H1 (cell line): Measurements from ENCODE around the gene GOLGA7B. TPM values are rescaled to one million over a fixed set of nuclear protein-coding genes. Genes with fewer than 3 reads are reported as not detected.

Experiments used
- CTCF ChIA-PET: fragments of 300-600 bp; sonication (Branson Sonifier 250); formaldehyde crosslinking; loops from one replicate; lab custom pipeline; 2021; ENCODE audit not compliant: partially characterized antibody; lab: Charles Lee
- POLR2A ChIA-PET: fragments of 300-600 bp; sonication (Branson Sonifier 250); formaldehyde crosslinking; loops from one replicate; lab custom pipeline; 2021; ENCODE audit warnings: inconsistent platforms; ENCODE audit not compliant: partially characterized antibody; lab: Charles Lee
- DNase-seq, 2 experiments: peaks; one replicate each; pipeline versions ENCODE4 v3.0.0 to v3.0.0-alpha.2; 2010 to 2022; ENCODE audit warnings: low spot score in 2 of 2, low read depth in 1 of 2, mixed read lengths in 1 of 2
- FAIRE-seq: peaks from 2 replicates; lab custom pipeline; 2011; peaks lifted over from hg19 to GRCh38; lab: Jason Lieb, UNC
- H2AFZ ChIP-seq: 2 replicates; pipeline ENCODE4 v1.8.1; 2012; ENCODE audit warnings: low read length, inconsistent platforms
- H2AK5ac ChIP-seq: 2 replicates; pipeline ENCODE4 v1.6.1; 2013; ENCODE audit warnings: low read depth, low read length
- H2BK120ac ChIP-seq: replicated peaks from 2 replicates; pipeline ENCODE3; 2013; ENCODE audit warnings: low read depth, low read length, inconsistent platforms
- H2BK12ac ChIP-seq: 2 replicates; pipeline ENCODE4 v1.6.1; 2013; ENCODE audit warnings: low read depth, low read length
- H2BK15ac ChIP-seq: 2 replicates; pipeline ENCODE4 v1.6.1; 2013; ENCODE audit warnings: low read length
- H2BK20ac ChIP-seq: 2 replicates; pipeline ENCODE4 v1.6.1; 2013; ENCODE audit warnings: low read length
- H2BK5ac ChIP-seq: 2 replicates; pipeline ENCODE4 v1.6.1; 2013; ENCODE audit warnings: low read depth, low read length
- H3K14ac ChIP-seq: 2 replicates; pipeline ENCODE4 v1.6.1; 2013; ENCODE audit warnings: inconsistent platforms; ENCODE audit not compliant: insufficient read length
- H3K18ac ChIP-seq: 2 replicates; pipeline ENCODE4 v1.6.1; 2013; ENCODE audit warnings: low read length; ENCODE audit errors: extremely low read depth
- H3K23ac ChIP-seq: 2 replicates; pipeline ENCODE4 v1.6.1; 2013; ENCODE audit warnings: inconsistent platforms; ENCODE audit not compliant: insufficient read length
- H3K23me2 ChIP-seq: 2 replicates; pipeline ENCODE4 v1.6.1; 2013; ENCODE audit warnings: low read depth, low read length
- H3K27ac ChIP-seq: 2 replicates; pipeline ENCODE4 v1.6.1; 2011; ENCODE audit warnings: low read depth, low read length, inconsistent platforms
- H3K27me3 ChIP-seq, 4 experiments: replicated peaks in 1 of 4; 1 replicate in 1 of 4; 2 replicates in 3 of 4; pipeline versions ENCODE4 v1.6.1 to v1.8.1; 2011 to 2013; ENCODE audit warnings: low read length in 3 of 4, mild to moderate bottlenecking in 3 of 4, inconsistent platforms in 2 of 4, mixed read lengths in 2 of 4, moderate library complexity in 1 of 4; ENCODE audit not compliant: control insufficient read depth in 3 of 4, insufficient read depth in 3 of 4; ENCODE audit errors: extremely low read depth in 1 of 4
- H3K36me3 ChIP-seq, 4 experiments: 2 replicates each; pipeline versions ENCODE4 v1.6.1 to v1.8.1; 2011 to 2013; ENCODE audit warnings: mild to moderate bottlenecking in 4 of 4, low read length in 3 of 4, moderate library complexity in 2 of 4, control low read depth in 1 of 4, inconsistent platforms in 1 of 4; ENCODE audit not compliant: insufficient read depth in 4 of 4, control insufficient read depth in 2 of 4
- H3K4ac ChIP-seq: replicated peaks from 2 replicates; pipeline ENCODE3; 2013; ENCODE audit warnings: low read length, low read depth, mixed read lengths, inconsistent platforms; ENCODE audit not compliant: insufficient read length
- H3K4me1 ChIP-seq, 4 experiments: replicated peaks in 1 of 4; 1 replicate in 1 of 4; 2 replicates in 3 of 4; pipeline versions ENCODE4 v1.6.1 to v1.8.1; 2011 to 2013; ENCODE audit warnings: low read length in 3 of 4, inconsistent platforms in 2 of 4, mixed read lengths in 1 of 4; ENCODE audit not compliant: insufficient read depth in 4 of 4, control insufficient read depth in 3 of 4
- H3K4me2 ChIP-seq, 2 experiments: 2 replicates each; pipeline versions ENCODE4 v1.6.1 to v1.8.1; 2011 to 2013; ENCODE audit warnings: low read depth in 2 of 2, low read length in 2 of 2, control low read depth in 1 of 2, inconsistent platforms in 1 of 2, mild to moderate bottlenecking in 1 of 2; ENCODE audit not compliant: insufficient read depth in 1 of 2
- H3K4me3 ChIP-seq, 4 experiments: fragments of 200-600, 300-600 bp in 1 of 4; sonication (generic), shearing (Covaris generic), sonication (Bioruptor Twin) in 1 of 4; 2 replicates each; pipeline versions ENCODE4 v1.5.1 to v1.8.1; 2011 to 2016; ENCODE audit warnings: low read length in 4 of 4, low read depth in 3 of 4, control low read depth in 2 of 4, inconsistent platforms in 2 of 4, mild to moderate bottlenecking in 2 of 4, mixed read lengths in 1 of 4, moderate library complexity in 1 of 4; ENCODE audit not compliant: insufficient read depth in 2 of 4; ENCODE audit errors: extremely low read depth in 1 of 4
- H3K56ac ChIP-seq: replicated peaks from 2 replicates; pipeline ENCODE3; 2013; ENCODE audit warnings: low read depth, mild to moderate bottlenecking, mixed read lengths, low read length, inconsistent platforms; ENCODE audit not compliant: insufficient read length
- H3K79me1 ChIP-seq: 2 replicates; pipeline ENCODE4 v1.6.1; 2013; ENCODE audit warnings: low read depth, low read length, control low read depth
- H3K79me2 ChIP-seq, 2 experiments: 2 replicates each; pipeline versions ENCODE4 v1.6.1 to v1.8.1; 2012 to 2013; ENCODE audit warnings: low read length in 2 of 2, mild to moderate bottlenecking in 2 of 2, inconsistent platforms in 1 of 2; ENCODE audit not compliant: insufficient read depth in 2 of 2, control insufficient read depth in 1 of 2
- H3K9ac ChIP-seq, 4 experiments: replicated peaks in 1 of 4; 1 replicate in 1 of 4; 2 replicates in 3 of 4; pipeline versions ENCODE4 v1.6.1 to v1.8.1; 2011 to 2013; ENCODE audit warnings: low read depth in 3 of 4, low read length in 3 of 4, control low read depth in 2 of 4, mild to moderate bottlenecking in 2 of 4, moderate library complexity in 2 of 4, inconsistent platforms in 1 of 4; ENCODE audit errors: extremely low read depth in 1 of 4
- H3K9me3 ChIP-seq, 2 experiments: 2 replicates each; pipeline versions ENCODE4 v1.6.1 to v1.8.1; 2012 to 2013; ENCODE audit warnings: mild to moderate bottlenecking in 2 of 2, moderate library complexity in 2 of 2, control low read depth in 1 of 2, inconsistent platforms in 1 of 2, low read depth in 1 of 2, low read length in 1 of 2, mixed read lengths in 1 of 2; ENCODE audit not compliant: insufficient read depth in 2 of 2
- H4K20me1 ChIP-seq, 2 experiments: replicated peaks in 1 of 2; 2 replicates each; pipeline versions ENCODE3 to v1.8.1; 2011 to 2013; ENCODE audit warnings: inconsistent platforms in 2 of 2, low read length in 2 of 2, mild to moderate bottlenecking in 1 of 2; ENCODE audit not compliant: insufficient read depth in 2 of 2, control insufficient read depth in 1 of 2
- H4K5ac ChIP-seq: 2 replicates; pipeline ENCODE4 v1.6.1; 2013; ENCODE audit warnings: low read length, low read depth, mixed read lengths, inconsistent platforms; ENCODE audit not compliant: insufficient read length
- H4K8ac ChIP-seq: 2 replicates; pipeline ENCODE4 v1.8.0; 2013; ENCODE audit warnings: mild to moderate bottlenecking, moderate library complexity, low read length, inconsistent platforms; ENCODE audit not compliant: insufficient read depth; ENCODE audit errors: extremely low read depth
- H4K91ac ChIP-seq: replicated peaks from 2 replicates; pipeline ENCODE3; 2013; ENCODE audit warnings: low read length, mixed read lengths, inconsistent platforms; ENCODE audit not compliant: insufficient read length
- JUND ChIP-seq: IDR thresholded peaks from 2 replicates; pipeline ENCODE4 v1.6.1; 2011; ENCODE audit warnings: mild to moderate bottlenecking, improper control_type of control experiment, low read length
- MAFK ChIP-seq: IDR thresholded peaks from 2 replicates; pipeline ENCODE4 v1.6.1; 2012; ENCODE audit warnings: low read depth, mild to moderate bottlenecking, improper control_type of control experiment, low read length
- SP4 ChIP-seq: IDR thresholded peaks from 2 replicates; pipeline ENCODE4 v1.6.1; 2012; ENCODE audit warnings: low read length, inconsistent platforms
- WGBS, 2 experiments: shearing (Covaris generic) in 1 of 2; methylation state at CpG; one replicate each; pipeline versions ENCODE4 v1.1.6 to v1.1.7; 2013 to 2015; ENCODE audit warnings: low lambda C conversion rate in 2 of 2, mixed read lengths in 2 of 2, inconsistent platforms in 1 of 2, low coverage in 1 of 2, missing lambda C conversion rate in 1 of 2; ENCODE audit not compliant: insufficient replicate concordance in 2 of 2, insufficient coverage in 1 of 2, insufficient read length in 1 of 2; ENCODE audit errors: extremely low coverage in 1 of 2, missing lambda C conversion rate in 1 of 2; 5-methylcytosine and 5-hydroxymethylcytosine counted together
- polyA plus RNA-seq, 7 experiments: library from polyadenylated mRNA; depleted of rRNA in 3 of 7; stranded (reverse) in 5 of 7; unstranded in 2 of 7; fragments of >200 nt in 5 of 7; fragments of 200-250 nt in 2 of 7; gene quantifications; 1 replicate in 5 of 7; 2 replicates in 1 of 7; 4 replicates in 1 of 7; pipeline versions ENCODE4 v1.2.1 to v1.2.3, GENCODE V29; 2011 to 2013; ENCODE audit warnings: missing spikeins in 2 of 7, mixed read lengths in 2 of 7
- total RNA-seq: library from RNA; stranded (reverse); fragmentation: NEBNext Ultra II Directional; extraction: Animal tissue kit (Norgen Biotek cat#: 25700); gene quantifications from 2 replicates; pipeline ENCODE4 v1.2.1, GENCODE V29; 2021
- TF ChIP-seq, protein P1 (sequence below), 3 experiments: IDR thresholded peaks; 1 replicate in 2 of 3; 2 replicates in 1 of 3; pipeline versions ENCODE4 v1.5.1 to v1.6.1; 2011; ENCODE audit warnings: low read length in 3 of 3, mild to moderate bottlenecking in 3 of 3, inconsistent platforms in 2 of 3, low read depth in 1 of 3, moderate library complexity in 1 of 3; ENCODE audit not compliant: insufficient read depth in 1 of 3; ENCODE audit errors: control extremely low read depth in 1 of 3

Gene GOLGA7B
- total and polyA plus RNA-seq, 2 of the 8 experiments (the other 6 are each of a cell fraction or from before 2014, with no cell fraction given) = 0.04 to 0.14 TPM

DNA sequence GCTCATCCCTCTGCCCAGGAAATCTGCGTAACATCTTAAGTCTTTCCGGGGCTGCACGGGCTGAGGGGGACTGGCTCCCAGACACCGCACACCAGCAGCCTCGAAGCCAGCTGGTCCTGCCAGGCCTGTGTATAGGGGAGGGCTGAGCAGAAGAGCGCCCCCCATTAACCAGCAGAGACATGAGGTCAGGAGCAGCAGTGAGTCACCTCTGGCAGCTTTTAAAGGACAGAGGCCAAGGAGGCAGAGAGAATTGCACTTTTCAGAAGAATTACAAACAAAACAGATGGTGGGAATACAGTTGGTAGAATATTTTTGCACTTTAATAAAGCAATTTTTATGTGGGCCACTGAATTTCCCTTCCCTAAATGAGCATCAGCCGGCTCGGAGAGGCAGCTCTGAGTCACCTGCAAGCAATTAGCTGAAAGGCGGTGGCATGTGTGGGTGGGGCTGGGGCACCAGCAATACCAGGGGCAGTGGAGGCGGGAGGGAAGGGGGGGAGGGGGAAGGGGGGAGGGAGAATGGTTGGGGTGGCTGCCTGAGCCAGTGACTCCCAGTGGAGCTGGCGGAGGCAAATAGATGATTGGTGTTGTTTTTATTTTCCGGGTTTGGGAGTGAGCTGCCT lies 39.1 kb downstream of the GOLGA7B start:
- H4K5ac ChIP-seq = no peak overlapping the region
- peak overlapping the region; percentile 36; the same call in 1 of the 2 replicates for H4K8ac ChIP-seq
- H3K9me3 ChIP-seq = no peaks in the 10 kb centered on the region
- H2BK120ac ChIP-seq = no peak overlapping the region
- no peak overlapping the region for H2BK15ac ChIP-seq
- H3K18ac ChIP-seq = peak overlapping the region; percentile 95; the same call in 1 of the 2 replicates
- WGBS, 2 experiments = 54% methylated on average over 9 of the region's 12 CpGs; no CpG with 5 or more reads in 1 of the 2 experiments
- no peak overlapping the region for H3K56ac ChIP-seq
- H3K79me2 ChIP-seq = no peaks in the 10 kb centered on the region
- no peak overlapping the region for H3K9ac ChIP-seq
- peaks cover 4% of the 10 kb centered on the region; the same call in 1 of the 2 replicates for H3K23me2 ChIP-seq
- peak overlapping the region in 1 of 4 experiments; percentile 40; a peak in 1 of 8 replicates for H3K4me3 ChIP-seq
- DNase-seq (peak in 1 of 2 experiments; percentile 36), FAIRE-seq (no peak)
- CTCF ChIA-PET = interaction anchor here (0.6 to 7.5 kb wide), 20 partner anchors 9 to 1535 kb away, joined by 3 to 56 read pairs (median 5); no protein-coding TSS in a partner anchor
- H3K4me1 ChIP-seq = peaks cover 0 to 18% (median 13%) of the 10 kb centered on the region in 4 experiments; a peak in 6 of 7 replicates
- H3K23ac ChIP-seq = no peak overlapping the region
- H2AFZ ChIP-seq = no peak overlapping the region
- H2BK5ac ChIP-seq = peak overlapping the region; percentile 83; the same call in 1 of the 2 replicates
- peak overlapping the region; percentile 99 for H4K91ac ChIP-seq
- no peaks in the 10 kb centered on the region for H3K79me1 ChIP-seq
- H4K20me1 ChIP-seq = no peaks in the 10 kb centered on the region
- peak overlapping the region; percentile 34; the same call in 1 of the 2 replicates for H2BK20ac ChIP-seq
- H3K4ac ChIP-seq = no peak overlapping the region
- no peak overlapping the region for H3K27ac ChIP-seq
- H2BK12ac ChIP-seq = peak overlapping the region; percentile 92; the same call in 1 of the 2 replicates
- no peaks in the 10 kb centered on the region for H3K36me3 ChIP-seq
- peak overlapping the region; percentile 58 to 64 for H3K4me2 ChIP-seq
- H3K14ac ChIP-seq = no peak overlapping the region
- 0 out of 2 replicates have a peak overlapping the region, but pooled peaks have one; percentile 34 for H2AK5ac ChIP-seq
- H3K27me3 ChIP-seq = no peaks in the 10 kb centered on the region; a peak in 1 of 7 replicates
- POLR2A ChIA-PET = interaction anchor here (0.7 to 2.4 kb wide), 7 partner anchors 9 to 142 kb away, joined by 3 to 11 read pairs (median 4); partner anchors contain the start of gene CRTAC1
- TF ChIP-seq JUND (peak; percentile 61), MAFK (no peak), SP4 (no peak)
- TF ChIP-seq, protein P1, sequence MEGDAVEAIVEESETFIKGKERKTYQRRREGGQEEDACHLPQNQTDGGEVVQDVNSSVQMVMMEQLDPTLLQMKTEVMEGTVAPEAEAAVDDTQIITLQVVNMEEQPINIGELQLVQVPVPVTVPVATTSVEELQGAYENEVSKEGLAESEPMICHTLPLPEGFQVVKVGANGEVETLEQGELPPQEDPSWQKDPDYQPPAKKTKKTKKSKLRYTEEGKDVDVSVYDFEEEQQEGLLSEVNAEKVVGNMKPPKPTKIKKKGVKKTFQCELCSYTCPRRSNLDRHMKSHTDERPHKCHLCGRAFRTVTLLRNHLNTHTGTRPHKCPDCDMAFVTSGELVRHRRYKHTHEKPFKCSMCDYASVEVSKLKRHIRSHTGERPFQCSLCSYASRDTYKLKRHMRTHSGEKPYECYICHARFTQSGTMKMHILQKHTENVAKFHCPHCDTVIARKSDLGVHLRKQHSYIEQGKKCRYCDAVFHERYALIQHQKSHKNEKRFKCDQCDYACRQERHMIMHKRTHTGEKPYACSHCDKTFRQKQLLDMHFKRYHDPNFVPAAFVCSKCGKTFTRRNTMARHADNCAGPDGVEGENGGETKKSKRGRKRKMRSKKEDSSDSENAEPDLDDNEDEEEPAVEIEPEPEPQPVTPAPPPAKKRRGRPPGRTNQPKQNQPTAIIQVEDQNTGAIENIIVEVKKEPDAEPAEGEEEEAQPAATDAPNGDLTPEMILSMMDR (IDR thresholded peaks at IDR 0.05; ENCODE audit: control extremely low read depth in 1 of 3, insufficient read depth in 1 of 3, low read depth in 1 of 3, low read length in 3 of 3) = peak in 1 of 3 experiments; percentile 3; a peak in 1 of 4 replicates
